ENCODE results near the gene NOMO2. TPM values are rescaled to one million over a fixed set of nuclear protein-coding genes. Genes with fewer than 3 reads are reported as not detected.
"Not testable (repeated sequence)": the region's sequence is repeated elsewhere in the genome, so short reads cannot be mapped to it uniquely, and the experiment has no call there.

NOMO2 gene
- total RNA-seq, 1 experiment from 2014 or later = 111 TPM

DNA sequence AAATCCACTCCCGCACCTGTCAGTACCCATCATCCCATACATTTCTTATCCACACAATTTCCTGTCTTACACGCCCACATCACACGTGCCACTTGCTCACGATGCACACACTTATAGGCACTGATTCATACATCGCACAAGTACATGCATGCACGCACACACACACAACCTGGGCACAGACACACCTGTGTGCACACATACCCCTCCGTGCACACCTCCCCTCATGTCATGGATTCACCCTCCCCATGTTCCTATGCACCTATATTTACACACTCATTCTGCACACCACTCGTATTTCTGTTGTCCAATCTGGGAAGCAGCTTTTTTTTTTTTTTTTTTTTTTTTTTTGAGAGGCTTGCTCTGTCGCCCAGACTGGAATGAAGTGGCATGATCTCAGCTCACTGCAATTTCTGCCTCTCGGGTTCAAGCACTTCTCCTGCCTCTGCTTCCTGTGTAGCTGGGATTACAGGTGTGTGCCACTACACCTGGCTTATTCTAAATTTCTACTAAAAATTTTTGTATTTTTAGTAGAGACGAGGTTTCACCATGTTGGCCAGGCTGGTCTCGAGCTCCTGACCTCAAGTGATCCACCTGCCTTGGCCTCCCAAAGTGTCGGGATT is 13.5 kb upstream of the NOMO2 start:
- DNase-seq (ENCODE audit: low read depth) = not testable (repeated sequence)

GRCh38 chr16:18573887-18574286 is 12.0 kb upstream of the NOMO2 start:
- not testable (repeated sequence) for DNase-seq (ENCODE audit: low read depth)

GRCh38 chr16:18572973-18573372 is 11.1 kb upstream of the NOMO2 start:
- DNase-seq (ENCODE audit: low read depth) = not testable (repeated sequence)

DNA sequence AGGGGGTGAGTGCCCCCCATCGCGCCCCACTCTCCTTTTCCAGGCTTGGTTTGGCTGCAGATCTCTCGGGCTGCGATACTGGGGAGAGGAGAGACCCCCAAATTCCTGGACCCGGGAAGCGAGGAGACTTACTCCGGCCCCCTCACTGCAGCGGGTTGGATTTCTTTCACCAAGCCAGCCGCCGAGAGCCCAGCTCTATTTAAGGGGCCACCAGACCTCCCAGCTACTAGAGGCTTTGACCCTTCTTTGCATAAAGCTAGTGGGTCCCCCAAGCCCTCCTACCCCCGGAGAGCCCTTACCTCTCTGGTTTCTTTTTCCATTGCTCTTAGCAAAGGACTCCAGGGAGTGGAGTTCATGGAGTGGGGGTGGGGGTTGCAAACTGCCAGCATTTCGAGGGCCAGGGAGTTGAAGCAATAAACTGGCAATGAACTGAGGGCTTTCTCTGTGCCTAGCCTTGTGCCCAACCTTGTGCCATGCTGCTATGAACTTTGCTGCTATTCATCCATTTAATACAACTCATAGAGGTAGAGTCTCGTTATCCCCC is 9.5 kb upstream of the NOMO2 start:
- not testable (repeated sequence) for DNase-seq (ENCODE audit: low read depth)

DNA sequence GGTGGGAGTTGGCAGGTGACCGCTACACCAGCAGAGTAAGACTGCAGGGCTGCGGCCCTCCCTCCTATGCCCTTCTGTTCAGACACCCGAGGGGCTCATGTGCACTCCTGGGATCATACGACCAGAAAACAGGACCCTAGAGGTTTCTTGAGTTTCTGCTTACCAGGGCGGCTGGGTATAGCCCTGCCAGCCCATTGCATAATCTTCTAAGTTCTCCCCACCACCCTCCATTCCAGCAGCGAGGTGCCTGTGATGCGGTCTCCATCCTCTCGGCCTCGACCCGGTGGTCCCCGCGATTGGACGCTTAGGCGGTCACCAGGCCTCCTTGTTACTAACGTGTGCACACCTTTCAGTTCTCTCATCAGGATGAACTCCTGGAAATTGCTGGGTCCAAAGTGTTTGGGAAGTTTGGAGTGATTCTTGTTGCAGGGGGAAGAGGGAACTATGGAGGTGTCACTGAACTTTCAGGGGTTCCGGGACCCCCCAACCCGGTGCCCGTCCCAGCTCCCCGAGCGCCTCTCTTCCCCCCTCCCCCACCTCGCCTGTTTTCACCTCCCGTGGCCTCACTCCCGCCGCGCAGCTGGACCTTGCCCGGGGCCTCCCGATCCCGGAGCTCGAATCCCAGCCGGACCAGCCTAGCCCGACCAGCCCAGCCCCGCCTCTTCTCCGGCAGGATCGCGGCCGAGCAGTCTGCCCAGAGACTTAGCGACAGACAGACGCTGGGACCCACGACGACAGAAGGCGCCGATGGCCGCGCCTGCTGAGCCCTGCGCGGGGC is 8.8 kb upstream of the NOMO2 start:
- not testable (repeated sequence) for DNase-seq (ENCODE audit: low read depth)

DNA sequence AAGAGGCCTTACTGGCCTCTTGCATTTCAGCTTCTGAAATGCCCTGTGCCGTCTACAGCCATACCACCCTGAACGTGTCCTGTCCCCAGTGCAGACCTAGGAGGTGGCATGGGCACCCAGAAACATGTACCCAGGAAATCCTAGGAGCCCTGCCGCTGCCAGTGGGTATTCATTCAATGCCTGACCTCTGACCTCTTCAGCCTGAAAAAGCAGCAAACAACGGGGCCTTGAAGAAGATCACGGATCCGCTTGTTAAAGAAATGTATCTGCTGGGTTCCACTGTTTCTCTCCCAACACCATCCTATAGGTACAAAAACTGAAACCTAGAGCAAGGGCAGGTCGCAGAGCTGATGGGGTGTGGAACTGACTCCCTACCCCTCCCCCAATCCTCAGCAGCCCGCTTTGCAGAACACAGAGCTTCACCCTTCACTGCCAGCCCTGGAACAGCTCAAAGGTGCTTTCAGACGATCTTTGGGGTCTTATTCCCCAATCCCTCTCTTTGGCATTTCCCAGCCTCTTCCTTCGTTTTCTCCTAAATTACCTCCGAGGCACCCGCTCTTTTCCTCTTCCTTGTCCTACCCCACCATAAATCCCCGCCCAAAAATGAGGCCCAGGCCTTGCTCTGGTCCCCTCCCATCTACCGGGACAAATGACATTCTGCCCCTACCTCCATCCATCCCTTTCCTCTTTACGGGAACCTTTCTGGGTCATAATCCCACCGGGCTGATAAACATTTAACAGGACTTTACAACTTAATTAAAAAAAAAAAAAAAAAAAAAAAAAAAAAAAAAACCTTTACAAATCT is 1.3 kb downstream of the NOMO2 start:
- not testable (repeated sequence) for DNase-seq (ENCODE audit: low read depth)

DNA sequence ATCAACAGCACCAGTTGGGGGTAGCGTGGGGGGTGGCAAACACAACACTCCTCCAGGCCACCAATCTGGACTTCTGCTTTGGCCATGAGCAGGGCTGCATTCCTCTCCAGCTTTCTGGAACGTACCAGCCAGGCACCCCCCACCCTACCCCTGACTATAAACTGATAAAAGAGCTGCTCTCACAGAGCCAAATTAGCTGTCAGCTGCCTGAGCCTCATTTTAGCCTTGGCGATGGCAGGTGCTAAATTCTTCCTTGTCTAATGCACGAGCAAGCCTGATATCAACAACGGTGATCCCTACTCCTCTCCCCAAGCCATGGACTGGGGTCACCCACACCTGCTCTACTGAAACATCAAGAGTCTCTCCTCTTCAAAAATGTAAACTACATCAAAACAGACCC is 8.2 kb downstream of the NOMO2 start:
- DNase-seq (ENCODE audit: low read depth) = not testable (repeated sequence)

- not testable (repeated sequence) for DNase-seq (ENCODE audit: low read depth)
Observed at GRCh38 chr16:18547382-18547781, 14.5 kb downstream of the NOMO2 start.

DNA sequence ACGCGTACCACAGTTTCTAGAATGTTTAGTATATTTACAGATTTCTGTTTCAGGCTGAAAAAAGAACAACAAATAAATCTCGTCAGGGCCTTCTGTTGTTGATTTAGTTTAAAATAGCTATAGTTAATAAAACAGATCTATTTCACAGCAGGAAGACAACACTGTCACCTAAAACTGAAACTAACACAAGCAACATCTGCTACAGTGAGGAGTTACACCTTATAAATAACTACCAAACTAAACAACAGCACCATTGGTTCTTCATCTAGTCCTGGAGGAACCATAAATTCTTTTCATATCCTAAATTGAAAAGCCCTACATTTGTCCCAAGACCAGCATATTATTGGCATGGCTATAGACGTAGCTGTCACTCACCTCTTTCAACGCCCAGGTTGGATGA is 15.0 kb downstream of the NOMO2 start:
- DNase-seq (ENCODE audit: low read depth) = not testable (repeated sequence)

DNA sequence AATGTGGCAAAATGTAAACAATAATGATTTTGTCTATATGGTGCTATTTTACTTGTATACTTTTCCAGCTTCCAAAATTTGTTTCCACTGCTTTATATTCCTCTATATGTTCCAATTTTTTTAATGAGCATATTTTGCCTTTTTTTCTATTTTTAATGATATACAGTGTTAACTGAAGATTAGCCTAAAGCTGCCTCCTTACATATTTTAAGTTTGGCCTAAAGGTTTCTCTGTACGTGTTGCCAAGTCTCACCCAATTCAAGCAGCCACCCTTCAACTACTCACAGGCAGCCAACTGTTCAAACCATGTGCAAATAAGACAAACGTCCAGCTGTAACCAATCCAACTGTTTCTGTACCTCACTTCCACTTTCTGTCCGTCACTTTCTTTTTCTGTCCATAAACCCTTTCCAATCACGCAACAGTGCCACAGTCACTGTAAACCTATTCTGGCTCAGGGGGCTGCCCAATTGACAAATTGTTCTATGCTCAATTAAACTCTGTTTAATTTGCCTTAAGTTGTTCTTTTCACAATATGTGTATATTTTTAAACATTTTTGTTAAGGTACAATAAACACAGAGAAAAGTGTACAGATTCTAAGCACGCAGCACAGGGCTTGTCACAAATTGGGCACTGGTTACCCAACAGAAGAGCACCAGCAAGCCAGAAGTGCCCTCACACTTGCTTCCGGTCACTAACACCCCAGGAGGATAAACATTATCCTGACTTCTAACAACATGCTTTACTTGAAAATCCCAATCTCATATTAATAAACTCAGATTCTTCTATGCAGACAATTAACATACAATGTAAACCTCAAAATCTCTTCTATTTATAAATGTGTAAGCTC is 17.4 kb downstream of the NOMO2 start:
- not testable (repeated sequence) for DNase-seq (ENCODE audit: low read depth)

DNA sequence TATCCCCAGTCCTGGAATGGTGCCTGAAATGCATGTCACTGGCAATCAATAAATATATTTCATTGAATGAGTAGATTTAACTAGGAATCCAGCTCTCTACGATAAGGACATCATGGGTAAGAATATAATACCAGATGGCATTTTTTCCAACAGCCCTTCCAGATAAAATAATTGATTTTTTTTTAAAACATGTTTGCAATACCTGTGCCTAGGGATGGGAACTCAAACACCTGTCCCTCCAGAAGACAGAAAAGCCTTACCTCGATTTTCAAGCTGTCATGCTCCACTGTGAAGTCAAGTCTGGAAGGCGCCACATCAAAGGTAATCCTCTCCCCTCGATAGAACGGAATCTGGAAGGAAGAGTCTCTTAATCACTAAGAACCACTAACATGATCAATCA is 20.0 kb downstream of the NOMO2 start:
- not testable (repeated sequence) for DNase-seq (ENCODE audit: low read depth)

- not testable (repeated sequence) for DNase-seq (ENCODE audit: low read depth)
Observed at GRCh38 chr16:18537004-18537403, 24.9 kb downstream of the NOMO2 start.

DNA sequence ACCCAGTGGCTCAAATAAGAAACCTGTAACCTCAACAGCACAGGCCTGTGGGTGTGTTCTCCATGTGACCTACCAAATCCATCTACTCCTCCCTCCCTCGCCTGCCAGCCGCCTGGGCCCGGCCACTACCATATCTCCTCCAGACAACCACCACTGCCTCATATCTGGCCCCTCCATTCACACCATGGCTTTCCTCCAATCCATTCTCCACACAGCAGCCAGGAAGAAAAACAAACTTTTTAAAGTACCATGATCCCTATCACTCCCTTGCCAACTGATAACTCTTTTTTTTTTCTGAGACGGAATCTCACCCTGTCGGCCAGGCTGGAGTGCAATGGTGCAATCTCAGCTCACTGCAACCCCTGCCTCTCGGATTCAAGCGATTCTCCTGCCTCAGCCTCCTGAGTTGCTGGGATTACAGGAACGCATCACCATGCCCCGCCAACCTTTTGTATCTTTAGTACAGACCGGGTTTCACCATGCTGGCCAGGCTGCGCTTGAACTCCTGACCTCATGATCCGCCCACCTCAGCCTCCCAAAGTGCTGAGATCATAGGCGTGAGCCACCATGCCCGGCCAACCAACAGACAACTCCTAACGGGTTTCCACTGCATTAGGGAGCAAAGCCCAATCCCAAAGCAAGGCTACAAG is 26.3 kb downstream of the NOMO2 start:
- not testable (repeated sequence) for DNase-seq (ENCODE audit: low read depth)

DNA sequence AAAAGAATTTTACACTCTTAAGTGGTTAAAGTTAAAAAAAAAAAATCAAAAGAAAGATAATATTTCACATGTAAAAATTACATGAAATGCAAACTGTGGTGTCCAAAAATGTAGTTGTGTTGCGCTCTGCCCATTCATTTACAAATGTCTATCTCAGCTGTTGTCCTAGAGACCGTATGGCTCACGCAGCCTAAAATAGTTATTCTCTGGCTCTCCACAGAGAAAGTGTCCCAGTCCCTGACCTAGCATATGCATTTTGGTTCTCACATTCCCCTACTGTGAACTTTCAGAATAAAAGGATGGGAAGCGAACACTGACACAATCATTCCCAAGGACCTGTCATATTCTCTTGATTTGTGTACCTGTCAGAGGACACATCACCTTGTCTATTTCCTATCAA is 27.6 kb downstream of the NOMO2 start:
- not testable (repeated sequence) for DNase-seq (ENCODE audit: low read depth)

DNA sequence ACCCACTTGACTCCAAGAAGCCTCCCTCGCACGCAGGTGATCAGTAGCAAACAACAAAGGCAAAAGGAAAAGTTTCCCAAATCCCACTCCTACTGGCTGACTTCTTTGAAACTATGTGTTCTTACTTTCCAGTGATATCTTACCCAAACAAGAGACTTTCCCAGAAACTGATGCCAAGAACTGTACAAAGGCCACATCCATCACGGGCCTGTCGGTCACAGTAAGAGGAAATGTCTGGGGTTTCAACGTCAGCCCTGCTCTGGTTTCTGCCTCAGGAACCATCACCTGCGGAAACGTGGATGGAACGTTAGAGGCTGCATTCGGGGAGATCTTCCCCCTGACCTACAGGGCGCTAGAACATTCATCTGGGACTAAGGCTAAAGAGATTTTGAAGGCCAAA is 30.6 kb downstream of the NOMO2 start:
- not testable (repeated sequence) for DNase-seq (ENCODE audit: low read depth)

GRCh38 chr16:18530329-18530728 is 31.6 kb downstream of the NOMO2 start:
- not testable (repeated sequence) for DNase-seq (ENCODE audit: low read depth)

DNA sequence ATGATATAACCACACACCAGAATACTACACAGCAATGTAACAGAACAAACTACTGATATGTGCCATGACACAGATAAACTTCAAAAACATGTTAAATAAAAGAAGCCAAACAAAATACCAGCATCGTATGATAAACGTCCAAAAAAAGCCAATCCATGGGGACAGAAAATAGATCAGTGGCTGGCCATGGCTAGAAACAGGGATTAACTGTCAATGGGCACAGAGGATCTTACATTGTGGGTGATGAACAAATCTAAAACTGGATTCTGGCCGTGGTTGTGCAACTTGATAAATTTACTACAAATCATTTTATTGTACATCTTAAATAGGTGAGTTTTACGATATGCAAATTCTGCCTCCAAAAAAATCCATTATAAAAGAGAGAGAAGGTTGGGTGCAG is 35.4 kb downstream of the NOMO2 start:
- DNase-seq (ENCODE audit: low read depth) = not testable (repeated sequence)

DNA sequence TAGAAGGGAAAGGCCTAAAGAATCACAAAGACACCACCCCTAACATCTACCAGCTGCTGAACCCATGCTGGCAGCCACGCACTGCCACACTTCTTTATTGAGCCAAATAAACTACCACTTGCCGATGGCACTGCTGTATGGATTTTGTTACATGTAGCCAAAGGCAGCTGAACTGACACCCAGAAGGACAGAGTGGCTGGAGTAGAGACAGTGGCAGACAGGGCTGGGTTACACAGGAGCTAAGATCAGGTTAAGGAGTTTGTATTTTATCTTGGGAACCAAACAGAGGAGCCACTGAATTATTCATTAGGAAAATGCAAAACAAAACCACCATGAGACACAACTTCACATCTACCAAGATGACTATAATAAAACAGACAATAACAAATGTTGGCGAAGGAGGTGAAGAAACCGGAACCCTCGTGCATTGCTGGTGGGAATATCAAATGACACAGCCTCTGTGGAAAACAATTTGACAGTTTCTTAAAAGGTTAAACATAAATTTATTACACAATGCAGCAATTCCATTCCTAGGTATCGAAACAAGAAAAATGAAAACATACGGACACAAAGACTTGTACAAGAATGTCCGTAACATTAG is 35.9 kb downstream of the NOMO2 start:
- DNase-seq (ENCODE audit: low read depth) = not testable (repeated sequence)

DNA sequence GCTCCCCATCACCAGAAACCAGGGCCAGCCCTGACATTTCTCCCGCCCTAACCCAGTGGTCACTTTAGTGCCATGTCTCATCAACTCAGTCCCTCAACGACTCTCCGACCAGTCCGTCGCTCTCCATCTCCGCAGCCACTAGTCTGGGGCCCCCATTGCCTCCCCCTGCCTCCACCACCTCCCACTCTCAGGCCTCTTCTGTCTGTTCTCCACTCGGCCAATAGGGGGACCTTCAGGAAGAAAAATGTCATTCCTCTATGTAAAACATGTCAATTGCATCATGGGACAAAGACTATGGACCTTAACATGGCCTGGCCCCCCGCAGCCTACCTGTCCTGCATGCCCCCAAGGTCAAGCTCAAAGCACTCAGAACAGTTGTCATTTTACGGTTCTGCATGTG is 39.3 kb downstream of the NOMO2 start:
- not testable (repeated sequence) for DNase-seq (ENCODE audit: low read depth)

All from LHCN-M2 (cell line).